Brain microvascular endothelial cell (primary cell): Measurements from ENCODE around the gene PTPRU.
A peak's percentile ranks its signal among the peaks of the same experiment; 100 is the strongest.
"Not testable (repeated sequence)": the region's sequence is repeated elsewhere in the genome, so short reads cannot be mapped to it uniquely, and the experiment has no call there.

Source experiments
- DNase-seq: peaks from one replicate; pipeline ENCODE4 v3.0.0-alpha.2; 2020
- H3K27ac ChIP-seq: fragments of 250-450 bp; sonication (Bioruptor Pico); 2 replicates; pipeline ENCODE4 v1.5.1; 2020; ENCODE audit warnings: mild to moderate bottlenecking, moderate library complexity
- H3K27me3 ChIP-seq: fragments of 250-450 bp; sonication (Bioruptor Pico); replicated peaks from 2 replicates; pipeline ENCODE4 v1.5.1; 2020; ENCODE audit warnings: mild to moderate bottlenecking
- H3K36me3 ChIP-seq: fragments of 250-450 bp; sonication (Bioruptor Pico); replicated peaks from 2 replicates; pipeline ENCODE4 v1.5.1; 2020; ENCODE audit warnings: mild to moderate bottlenecking
- H3K4me3 ChIP-seq: 2 replicates; pipeline ENCODE4 v1.5.1; 2011; ENCODE audit warnings: low read depth, mild to moderate bottlenecking, control low read depth, low read length, moderate library complexity
- in situ Hi-C: cut with HindIII; loops from 2 replicates; pipeline ENCODE4 v1.10.0; 2017; ENCODE audit warnings: low sequenced_read_pairs, low pct_ligation_motif_present
- TF ChIP-seq, protein P1 (sequence below): IDR thresholded peaks from 2 replicates; pipeline ENCODE4 v1.5.1; 2011; ENCODE audit warnings: low read depth, mild to moderate bottlenecking, moderate library complexity, low read length, control low read depth, inconsistent platforms; ENCODE audit errors: missing control alignments

Gene PTPRU

DNA sequence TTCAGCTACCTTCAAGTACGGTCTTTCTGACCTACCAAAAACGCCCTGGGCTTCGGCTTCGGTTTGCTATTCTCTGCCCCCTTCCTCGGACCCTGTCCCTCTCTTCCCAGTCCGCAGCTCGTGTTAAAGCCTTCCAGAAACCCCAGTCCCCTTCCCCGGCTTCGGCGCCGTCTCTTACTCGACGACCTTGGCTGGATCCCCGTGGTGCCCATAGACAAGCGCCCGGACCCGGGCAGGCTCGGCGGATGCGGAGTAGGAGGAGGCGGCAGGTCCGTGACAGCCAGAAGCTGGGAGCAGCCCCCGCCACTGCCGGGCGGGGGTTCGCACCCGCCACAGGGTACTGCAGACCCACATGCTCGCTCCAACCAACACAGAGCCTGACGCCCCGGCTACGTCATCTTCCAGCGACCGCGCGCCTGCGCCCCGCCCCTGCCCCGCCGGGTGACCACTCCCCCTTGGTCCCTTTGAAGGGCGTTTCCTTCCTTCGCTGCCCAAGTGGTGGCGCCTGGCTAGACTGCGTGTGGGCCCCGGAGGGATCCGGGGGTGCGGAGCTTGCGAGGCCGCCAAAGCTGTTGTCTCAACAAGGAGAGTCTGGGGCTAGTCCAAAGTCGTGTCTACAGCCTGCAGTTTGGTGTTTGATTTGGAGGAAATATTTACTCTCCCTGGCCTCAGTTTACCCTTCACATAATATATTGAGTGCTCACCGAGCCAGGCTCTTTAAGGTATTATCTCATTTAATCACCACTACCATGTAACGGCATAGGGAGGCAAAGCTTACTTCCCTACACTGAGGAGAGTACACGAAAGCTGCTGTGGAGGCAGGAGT, 5.6 kb upstream of the PTPRU start, which contains the start of gene MECR:
TSS of gene MECR (minus strand) at position 382 of the 826 bp plus-strand sequence. CDS start at position 354, 28 bp downstream.
- in situ Hi-C loops, result loop anchor here (25.0 kb wide), 2 partner anchors 482 to 1457 kb away; no protein-coding TSS in a partner anchor
- TF ChIP-seq, protein P1, sequence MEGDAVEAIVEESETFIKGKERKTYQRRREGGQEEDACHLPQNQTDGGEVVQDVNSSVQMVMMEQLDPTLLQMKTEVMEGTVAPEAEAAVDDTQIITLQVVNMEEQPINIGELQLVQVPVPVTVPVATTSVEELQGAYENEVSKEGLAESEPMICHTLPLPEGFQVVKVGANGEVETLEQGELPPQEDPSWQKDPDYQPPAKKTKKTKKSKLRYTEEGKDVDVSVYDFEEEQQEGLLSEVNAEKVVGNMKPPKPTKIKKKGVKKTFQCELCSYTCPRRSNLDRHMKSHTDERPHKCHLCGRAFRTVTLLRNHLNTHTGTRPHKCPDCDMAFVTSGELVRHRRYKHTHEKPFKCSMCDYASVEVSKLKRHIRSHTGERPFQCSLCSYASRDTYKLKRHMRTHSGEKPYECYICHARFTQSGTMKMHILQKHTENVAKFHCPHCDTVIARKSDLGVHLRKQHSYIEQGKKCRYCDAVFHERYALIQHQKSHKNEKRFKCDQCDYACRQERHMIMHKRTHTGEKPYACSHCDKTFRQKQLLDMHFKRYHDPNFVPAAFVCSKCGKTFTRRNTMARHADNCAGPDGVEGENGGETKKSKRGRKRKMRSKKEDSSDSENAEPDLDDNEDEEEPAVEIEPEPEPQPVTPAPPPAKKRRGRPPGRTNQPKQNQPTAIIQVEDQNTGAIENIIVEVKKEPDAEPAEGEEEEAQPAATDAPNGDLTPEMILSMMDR, result peak; percentile 34
- peak within 1 kb of the TSS; percentile 90 for H3K4me3 ChIP-seq

DNA sequence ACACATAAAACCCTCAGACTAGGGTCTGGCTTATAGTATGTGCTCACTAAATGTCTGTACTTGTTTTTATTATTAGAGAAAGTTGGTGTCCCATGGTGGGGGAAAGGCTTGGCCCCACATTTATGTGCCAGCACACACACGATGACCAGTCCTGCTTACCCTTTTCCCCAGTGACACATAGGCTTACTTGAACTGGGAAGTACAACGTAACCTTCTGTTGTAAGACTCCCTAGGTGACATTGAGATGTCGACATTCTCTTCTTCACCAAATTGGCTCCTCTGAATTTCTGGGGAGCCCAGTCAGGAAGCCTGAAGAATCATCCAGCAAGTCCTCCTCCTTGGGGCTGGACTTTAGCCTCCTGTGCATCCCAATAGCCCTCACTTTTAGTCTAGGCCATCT, 3.9 kb upstream of the PTPRU start:
- DNase-seq, result no peak
- in situ Hi-C loops, result loop anchor here (25.0 kb wide), 2 partner anchors 480 to 1455 kb away; no protein-coding TSS in a partner anchor
- TF ChIP-seq, protein P1, result no peak

More for the DNA sequence above, 5.6 kb upstream of the PTPRU start, which contains the start of gene MECR:
- no peaks in the 10 kb centered on the region for H3K36me3 ChIP-seq
- DNase-seq, result peak; percentile 90
- peak within 1 kb of the TSS; percentile 61 for H3K27ac ChIP-seq
- H3K27me3 ChIP-seq, result no peaks in the 10 kb centered on the region

DNA sequence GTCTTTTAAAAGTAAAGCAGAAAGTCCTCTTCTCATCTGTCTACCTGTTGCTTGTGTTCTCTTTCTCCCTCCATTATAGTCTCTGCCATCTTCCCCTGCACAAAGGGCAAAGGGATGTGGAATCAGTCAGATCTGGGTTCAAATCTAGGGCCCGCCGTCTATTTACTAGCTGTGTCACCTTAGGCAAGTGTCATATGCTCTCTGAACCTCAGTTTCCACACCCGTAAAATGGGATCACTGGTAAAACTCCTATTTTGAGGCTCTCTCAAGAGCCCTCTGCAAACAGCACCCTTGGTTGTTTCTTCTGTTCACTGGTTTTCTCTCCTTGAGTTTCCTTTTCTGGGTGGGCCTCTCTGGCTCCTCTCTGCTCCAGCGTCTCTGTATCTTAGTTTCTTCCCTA, 2.6 kb upstream of the PTPRU start:
- no peak overlapping the region for H3K27ac ChIP-seq
- in situ Hi-C loops, result loop anchor here (25.0 kb wide), 2 partner anchors 479 to 1454 kb away; no protein-coding TSS in a partner anchor
- no peaks in the 10 kb centered on the region for H3K36me3 ChIP-seq
- H3K4me3 ChIP-seq, result no peak overlapping the region
- DNase-seq, result no peak
- peaks cover 3% of the 10 kb centered on the region for H3K27me3 ChIP-seq
- TF ChIP-seq, protein P1, result no peak

More for the DNA sequence above, 3.9 kb upstream of the PTPRU start:
- H3K27ac ChIP-seq, result no peak overlapping the region
- no peaks in the 10 kb centered on the region for H3K36me3 ChIP-seq
- H3K4me3 ChIP-seq, result no peak overlapping the region
- H3K27me3 ChIP-seq, result peaks cover 3% of the 10 kb centered on the region

DNA sequence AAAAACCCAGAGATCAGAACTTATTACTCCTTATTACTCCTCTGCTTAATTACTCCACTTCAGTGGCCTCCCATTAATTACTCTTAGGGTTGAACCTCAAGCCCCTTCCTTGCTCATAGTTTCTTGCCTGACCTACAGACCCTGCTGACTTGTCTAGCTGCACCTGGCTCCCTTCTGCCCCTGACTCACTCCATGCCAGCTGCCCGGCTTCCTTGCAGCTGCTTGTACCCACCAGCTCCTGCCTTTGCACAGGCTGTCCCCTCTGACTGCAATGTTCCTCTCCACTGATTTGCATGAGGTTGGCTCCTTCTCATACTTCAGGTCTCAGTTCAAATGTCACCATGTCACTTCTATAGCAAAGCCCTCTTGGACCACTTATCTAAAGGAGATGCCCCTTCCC, 1.9 kb upstream of the PTPRU start:
- H3K4me3 ChIP-seq, result no peak overlapping the region
- TF ChIP-seq, protein P1, result no peak
- H3K27me3 ChIP-seq, result peaks cover 3% of the 10 kb centered on the region
- in situ Hi-C loops, result loop anchor here (25.0 kb wide), 2 partner anchors 478 to 1453 kb away; no protein-coding TSS in a partner anchor
- H3K36me3 ChIP-seq, result no peaks in the 10 kb centered on the region
- no peak overlapping the region for H3K27ac ChIP-seq
- DNase-seq, result no peak

DNA sequence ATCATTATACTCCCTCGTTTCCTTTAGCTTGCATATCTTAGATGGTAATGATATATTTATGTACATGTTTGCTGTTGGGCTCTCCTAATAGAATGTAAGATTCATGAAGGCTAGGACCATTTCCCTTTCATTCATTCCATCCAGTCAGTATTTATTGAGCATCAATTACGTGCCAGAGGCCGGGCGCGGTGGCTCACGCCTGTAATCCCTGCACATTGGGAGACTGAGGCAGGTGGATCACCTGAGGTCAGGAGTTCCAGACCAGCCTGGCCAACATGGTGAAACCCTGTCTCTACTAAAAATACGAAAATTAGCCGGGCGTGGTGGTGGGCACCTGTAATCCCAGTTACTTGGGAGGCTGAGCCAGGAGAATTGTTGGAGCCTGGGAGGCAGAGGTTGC, 1.4 kb upstream of the PTPRU start:
- in situ Hi-C loops, result loop anchor here (25.0 kb wide), 2 partner anchors 477 to 1452 kb away; no protein-coding TSS in a partner anchor
- H3K27ac ChIP-seq, H3K4me3 ChIP-seq, H3K36me3 ChIP-seq, H3K27me3 ChIP-seq, DNase-seq: not testable (repeated sequence)

DNA sequence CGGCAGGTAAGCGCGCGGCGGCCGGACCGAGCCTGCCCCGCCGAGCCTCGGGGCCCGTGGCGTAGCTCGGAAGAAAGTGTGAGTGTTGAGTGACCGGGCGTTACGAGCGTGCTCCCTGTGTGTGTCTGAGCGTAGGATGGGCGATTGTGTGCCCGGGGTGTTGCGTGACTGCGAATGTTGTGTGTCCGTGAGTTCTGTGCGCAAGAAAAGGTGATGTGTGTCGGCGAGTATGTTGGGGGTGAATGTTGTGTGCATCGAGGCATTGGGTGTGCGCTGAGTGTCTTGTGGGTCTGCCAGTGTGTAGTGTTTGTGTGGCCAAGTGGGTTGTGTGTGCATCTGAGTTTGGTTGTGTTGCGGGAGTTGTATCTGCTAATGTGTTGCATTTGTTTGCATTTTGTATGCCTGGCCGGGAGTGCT, 398 bp downstream of the PTPRU start:
- peak overlapping the region; percentile 84 for H3K4me3 ChIP-seq
- H3K27ac ChIP-seq, result no peak overlapping the region
- in situ Hi-C loops, result loop anchor here (25.0 kb wide), 2 partner anchors 476 to 1451 kb away; no protein-coding TSS in a partner anchor
- TF ChIP-seq, protein P1, result no peak
- no peaks in the 10 kb centered on the region for H3K36me3 ChIP-seq
- peak; percentile 16 for DNase-seq
- H3K27me3 ChIP-seq, result peaks cover 3% of the 10 kb centered on the region
